SK-N-SH (cell line): ENCODE data around the gene PRKCH.

Experiments used
- EP300 ChIP-seq, 2 experiments: IDR thresholded peaks; 2 replicates each; pipeline versions ENCODE4 v1.4.0 to v1.6.1; 2012; ENCODE audit warnings: borderline replicate concordance in 1 of 2, low read depth in 1 of 2, low read length in 1 of 2
- EZH2phosphoT487 ChIP-seq: fragments of 200-600 bp; sonication (generic); IDR thresholded peaks from 2 replicates; pipeline ENCODE4 v1.6.1; 2017; ENCODE audit warnings: low read depth, mixed run types, mild to moderate bottlenecking, antibody characterized with exemption, moderate library complexity, borderline replicate concordance
- JUND ChIP-seq: IDR thresholded peaks from 2 replicates; pipeline ENCODE4 v1.4.0; 2012
- NFIC ChIP-seq: IDR thresholded peaks from 2 replicates; pipeline ENCODE4 v1.4.0; 2012; ENCODE audit warnings: borderline replicate concordance
- NRF1 ChIP-seq: IDR thresholded peaks from 2 replicates; pipeline ENCODE4 v1.6.1; 2012; ENCODE audit warnings: low read depth, mild to moderate bottlenecking, low read length
- POLR2AphosphoS5 ChIP-seq: IDR thresholded peaks from 2 replicates; pipeline ENCODE4 v1.6.1; 2012; ENCODE audit warnings: low read depth, low read length
- RAD21 ChIP-seq: IDR thresholded peaks from 2 replicates; pipeline ENCODE4 v1.6.1; 2012; ENCODE audit warnings: mild to moderate bottlenecking, low read length
- SMC3 ChIP-seq: IDR thresholded peaks from 2 replicates; pipeline ENCODE4 v1.6.1; 2012; ENCODE audit warnings: low read depth, low read length, improper control_type of control experiment
- TAF1 ChIP-seq: IDR thresholded peaks from 2 replicates; pipeline ENCODE4 v1.6.1; 2012; ENCODE audit warnings: low read depth, mild to moderate bottlenecking, low read length, moderate library complexity, borderline replicate concordance
- TF ChIP-seq, protein P1 (sequence below): fragments of 200-600 bp; sonication (generic); IDR thresholded peaks from 2 replicates; pipeline ENCODE4 v1.6.1; 2017; ENCODE audit warnings: antibody characterized with exemption, mild to moderate bottlenecking, moderate library complexity
- TF ChIP-seq, protein P2 (sequence below): IDR thresholded peaks from 2 replicates; pipeline ENCODE4 v1.6.1; 2012; ENCODE audit warnings: mild to moderate bottlenecking, low read depth, low read length, moderate library complexity
- TF ChIP-seq, protein P3 (sequence below): IDR thresholded peaks from 2 replicates; pipeline ENCODE4 v1.4.0; 2012; ENCODE audit warnings: low read depth

DNA sequence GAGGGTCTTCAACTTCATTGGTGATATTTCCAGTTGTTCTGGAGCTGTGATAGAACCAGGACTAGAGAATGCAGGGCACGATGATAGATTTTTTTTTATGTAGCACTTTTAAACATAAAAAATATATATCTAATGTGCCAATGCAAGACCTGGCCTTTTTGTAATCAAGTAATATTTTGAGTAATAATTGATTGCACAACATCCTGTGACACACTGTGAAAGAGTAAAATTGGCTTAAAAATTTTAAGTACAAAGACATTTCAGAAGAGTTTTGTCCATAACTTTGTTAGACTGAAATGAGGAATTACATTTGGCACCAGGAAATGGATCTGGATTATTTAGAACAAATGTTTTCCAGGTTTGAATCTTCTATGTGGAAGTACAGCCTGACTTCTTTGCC is 22.1 kb downstream of the PRKCH start:
- TF ChIP-seq, protein P1, sequence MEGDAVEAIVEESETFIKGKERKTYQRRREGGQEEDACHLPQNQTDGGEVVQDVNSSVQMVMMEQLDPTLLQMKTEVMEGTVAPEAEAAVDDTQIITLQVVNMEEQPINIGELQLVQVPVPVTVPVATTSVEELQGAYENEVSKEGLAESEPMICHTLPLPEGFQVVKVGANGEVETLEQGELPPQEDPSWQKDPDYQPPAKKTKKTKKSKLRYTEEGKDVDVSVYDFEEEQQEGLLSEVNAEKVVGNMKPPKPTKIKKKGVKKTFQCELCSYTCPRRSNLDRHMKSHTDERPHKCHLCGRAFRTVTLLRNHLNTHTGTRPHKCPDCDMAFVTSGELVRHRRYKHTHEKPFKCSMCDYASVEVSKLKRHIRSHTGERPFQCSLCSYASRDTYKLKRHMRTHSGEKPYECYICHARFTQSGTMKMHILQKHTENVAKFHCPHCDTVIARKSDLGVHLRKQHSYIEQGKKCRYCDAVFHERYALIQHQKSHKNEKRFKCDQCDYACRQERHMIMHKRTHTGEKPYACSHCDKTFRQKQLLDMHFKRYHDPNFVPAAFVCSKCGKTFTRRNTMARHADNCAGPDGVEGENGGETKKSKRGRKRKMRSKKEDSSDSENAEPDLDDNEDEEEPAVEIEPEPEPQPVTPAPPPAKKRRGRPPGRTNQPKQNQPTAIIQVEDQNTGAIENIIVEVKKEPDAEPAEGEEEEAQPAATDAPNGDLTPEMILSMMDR, result no peak
- TF ChIP-seq NRF1 (no peak), EZH2phosphoT487 (no peak), JUND (no peak), SMC3 (no peak), NFIC (no peak), EP300 (IDR thresholded peaks at IDR 0.05; ENCODE audit: borderline replicate concordance in 1 of 2, low read depth in 1 of 2, low read length in 1 of 2) (no peak), TAF1 (no peak), RAD21 (no peak), POLR2AphosphoS5 (no peak)
- TF ChIP-seq, protein P2, sequence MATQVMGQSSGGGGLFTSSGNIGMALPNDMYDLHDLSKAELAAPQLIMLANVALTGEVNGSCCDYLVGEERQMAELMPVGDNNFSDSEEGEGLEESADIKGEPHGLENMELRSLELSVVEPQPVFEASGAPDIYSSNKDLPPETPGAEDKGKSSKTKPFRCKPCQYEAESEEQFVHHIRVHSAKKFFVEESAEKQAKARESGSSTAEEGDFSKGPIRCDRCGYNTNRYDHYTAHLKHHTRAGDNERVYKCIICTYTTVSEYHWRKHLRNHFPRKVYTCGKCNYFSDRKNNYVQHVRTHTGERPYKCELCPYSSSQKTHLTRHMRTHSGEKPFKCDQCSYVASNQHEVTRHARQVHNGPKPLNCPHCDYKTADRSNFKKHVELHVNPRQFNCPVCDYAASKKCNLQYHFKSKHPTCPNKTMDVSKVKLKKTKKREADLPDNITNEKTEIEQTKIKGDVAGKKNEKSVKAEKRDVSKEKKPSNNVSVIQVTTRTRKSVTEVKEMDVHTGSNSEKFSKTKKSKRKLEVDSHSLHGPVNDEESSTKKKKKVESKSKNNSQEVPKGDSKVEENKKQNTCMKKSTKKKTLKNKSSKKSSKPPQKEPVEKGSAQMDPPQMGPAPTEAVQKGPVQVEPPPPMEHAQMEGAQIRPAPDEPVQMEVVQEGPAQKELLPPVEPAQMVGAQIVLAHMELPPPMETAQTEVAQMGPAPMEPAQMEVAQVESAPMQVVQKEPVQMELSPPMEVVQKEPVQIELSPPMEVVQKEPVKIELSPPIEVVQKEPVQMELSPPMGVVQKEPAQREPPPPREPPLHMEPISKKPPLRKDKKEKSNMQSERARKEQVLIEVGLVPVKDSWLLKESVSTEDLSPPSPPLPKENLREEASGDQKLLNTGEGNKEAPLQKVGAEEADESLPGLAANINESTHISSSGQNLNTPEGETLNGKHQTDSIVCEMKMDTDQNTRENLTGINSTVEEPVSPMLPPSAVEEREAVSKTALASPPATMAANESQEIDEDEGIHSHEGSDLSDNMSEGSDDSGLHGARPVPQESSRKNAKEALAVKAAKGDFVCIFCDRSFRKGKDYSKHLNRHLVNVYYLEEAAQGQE, result no peak
- TF ChIP-seq, protein P3, sequence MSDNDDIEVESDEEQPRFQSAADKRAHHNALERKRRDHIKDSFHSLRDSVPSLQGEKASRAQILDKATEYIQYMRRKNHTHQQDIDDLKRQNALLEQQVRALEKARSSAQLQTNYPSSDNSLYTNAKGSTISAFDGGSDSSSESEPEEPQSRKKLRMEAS, result no peak
